GM12878 (cell line): ENCODE data around the gene ITPRIPL2. TPM values are rescaled to one million over a fixed set of nuclear protein-coding genes. Genes with fewer than 3 reads are reported as not detected.
A peak's percentile ranks its signal among the peaks of the same experiment; 100 is the strongest.

Source experiments
- ATAC-seq: fragments of 200-7000 bp; cut with Tn5 transposase; 3 replicates; pipeline ENCODE4 v1.9.1; 2020; ENCODE audit warnings: mild to moderate bottlenecking, moderate library complexity
- BruUV-seq: library from RNA; stranded (reverse); fragments of 400-500 nt; replicated peaks from 2 replicates; lab custom pipeline; 2021; lab: Mats Ljungman, UMichigan
- CTCF ChIA-PET: fragments of 300-600 bp; sonication (Branson Sonifier 250); formaldehyde crosslinking; extraction: SDS; loops from one replicate; lab custom pipeline; 2021; ENCODE audit warnings: inconsistent platforms; lab: Yijun Ruan, JAX
- POLR2A ChIA-PET: fragments of 350-600 bp; formaldehyde crosslinking; extraction: SDS; loops from one replicate; lab custom pipeline; 2021; ENCODE audit warnings: inconsistent platforms; lab: Charles Lee
- RAD21 ChIA-PET: fragments of 300-600 bp; sonication (Branson Sonifier 250); formaldehyde crosslinking; loops from one replicate; lab custom pipeline; 2023; ENCODE audit warnings: antibody characterized with exemption; ENCODE audit not compliant: unreplicated experiment; lab: Charles Lee
- SMC1A ChIA-PET: fragments of 300-600 bp; sonication (Branson Sonifier 250); formaldehyde crosslinking; loops from one replicate; lab custom pipeline; 2023; ENCODE audit not compliant: unreplicated experiment, uncharacterized antibody; lab: Charles Lee
- DNase-seq: peaks from one replicate; pipeline ENCODE4 v3.0.0-alpha.2; 2011; ENCODE audit warnings: low read depth, low spot score
- FAIRE-seq: peaks from 3 replicates; lab custom pipeline; 2011; peaks lifted over from hg19 to GRCh38; lab: Jason Lieb, UNC
- H2AFZ ChIP-seq: 2 replicates; pipeline ENCODE4 v1.6.0; 2011; ENCODE audit warnings: low read depth, low read length, control low read depth; ENCODE audit not compliant: control insufficient read depth
- H3K27ac ChIP-seq: 2 replicates; pipeline ENCODE4 v1.5.1; 2011; ENCODE audit warnings: control low read depth; ENCODE audit not compliant: control insufficient read depth, insufficient read depth
- H3K27me3 ChIP-seq, 2 experiments: replicated peaks in 1 of 2; 2 replicates each; pipeline versions ENCODE4 v1.6.0 to v1.6.1; 2011; ENCODE audit warnings: low read length in 1 of 2; ENCODE audit not compliant: control insufficient read depth in 2 of 2, insufficient read depth in 2 of 2
- H3K36me3 ChIP-seq, 2 experiments: 2 replicates each; pipeline ENCODE4 v1.5.1; 2011; ENCODE audit warnings: low read length in 1 of 2; ENCODE audit not compliant: control insufficient read depth in 2 of 2, insufficient read depth in 2 of 2
- H3K4me1 ChIP-seq: 2 replicates; pipeline ENCODE4 v1.6.1; 2011; ENCODE audit warnings: mild to moderate bottlenecking, low read length, moderate library complexity, mixed read lengths; ENCODE audit not compliant: control insufficient read depth, insufficient read depth
- H3K4me2 ChIP-seq: 2 replicates; pipeline ENCODE4 v1.6.0; 2011; ENCODE audit warnings: control low read depth; ENCODE audit not compliant: control insufficient read depth, insufficient read depth
- H3K4me3 ChIP-seq: fragments of 200-600 bp; sonication (generic); 2 replicates; pipeline ENCODE4 v1.5.1; 2016
- H3K79me2 ChIP-seq: 2 replicates; pipeline ENCODE4 v1.6.0; 2011; ENCODE audit warnings: low read length; ENCODE audit not compliant: control insufficient read depth, insufficient read depth
- H3K9ac ChIP-seq: 2 replicates; pipeline ENCODE4 v1.8.0; 2011; ENCODE audit warnings: low read length, control low read depth, mixed read lengths; ENCODE audit not compliant: control insufficient read depth, insufficient read depth
- H3K9me3 ChIP-seq: replicated peaks from 3 replicates; pipeline ENCODE4 v1.5.1; 2011; ENCODE audit warnings: mild to moderate bottlenecking, low read length; ENCODE audit not compliant: control insufficient read depth, insufficient read depth
- H4K20me1 ChIP-seq: 2 replicates; pipeline ENCODE4 v1.6.0; 2011; ENCODE audit not compliant: control insufficient read depth, insufficient read depth
- CHD1 ChIP-seq: IDR thresholded peaks from 2 replicates; pipeline ENCODE4 v1.6.1; 2012; ENCODE audit warnings: low read depth, low read length, improper control_type of control experiment
- CHD2 ChIP-seq: IDR thresholded peaks from 2 replicates; pipeline ENCODE4 v1.6.1; 2011; ENCODE audit warnings: low read depth, low read length, improper control_type of control experiment, borderline replicate concordance
- IRF4 ChIP-seq: IDR thresholded peaks from 2 replicates; pipeline ENCODE4 v1.6.1; 2011; ENCODE audit warnings: low read depth, low read length
- MYB ChIP-seq: fragments of 150-350 bp; IDR thresholded peaks from 2 replicates; pipeline ENCODE4 v1.6.1; 2014; ENCODE audit warnings: mild to moderate bottlenecking, low read depth, low read length, borderline replicate concordance
- NFYB ChIP-seq: IDR thresholded peaks from 2 replicates; pipeline ENCODE4 v1.6.1; 2011; ENCODE audit warnings: low read depth, mild to moderate bottlenecking, low read length, improper control_type of control experiment, moderate library complexity; ENCODE audit not compliant: insufficient read depth
- RB1 ChIP-seq: fragments of 450-650 bp; formaldehyde crosslinking; IDR thresholded peaks from 2 replicates; pipeline ENCODE4 v1.6.1; 2017; ENCODE audit warnings: mild to moderate bottlenecking, borderline replicate concordance
- RELA ChIP-seq: fragments of 450-650 bp; IDR thresholded peaks from 2 replicates; pipeline ENCODE4 v1.8.0; 2014; ENCODE audit warnings: borderline replicate concordance; ENCODE audit not compliant: partially characterized antibody
- TBL1XR1 ChIP-seq: IDR thresholded peaks from 2 replicates; pipeline ENCODE4 v1.6.1; 2012; ENCODE audit warnings: low read depth, low read length, improper control_type of control experiment
- TCF12 ChIP-seq: IDR thresholded peaks from 2 replicates; pipeline ENCODE4 v1.6.1; 2011; ENCODE audit warnings: low read depth, mild to moderate bottlenecking, low read length
- TCF7 ChIP-seq: IDR thresholded peaks from 2 replicates; pipeline ENCODE4 v1.6.1; 2014; ENCODE audit warnings: antibody characterized with exemption, borderline replicate concordance
- USF2 ChIP-seq: IDR thresholded peaks from 2 replicates; pipeline ENCODE4 v1.6.1; 2011; ENCODE audit warnings: low read depth, low read length, improper control_type of control experiment, borderline replicate concordance
- ZNF687 ChIP-seq: fragments of 450-650 bp; IDR thresholded peaks from 2 replicates; pipeline ENCODE4 v1.6.1; 2017; ENCODE audit warnings: mild to moderate bottlenecking, moderate library complexity
- WGBS: methylation state at CpG from one replicate; pipeline ENCODE4 v1.1.6; 2016; ENCODE audit warnings: low lambda C conversion rate; ENCODE audit not compliant: insufficient replicate concordance, insufficient coverage; ENCODE audit errors: missing lambda C conversion rate; 5-methylcytosine and 5-hydroxymethylcytosine counted together
- in situ Hi-C: fragments of 300-500 bp; cut with MboI; formaldehyde crosslinking; loops from 9 replicates; pipeline ENCODE4 v1.14.3; 2018; ENCODE audit warnings: mixed read lengths
- intact Hi-C: fragments of 100-400 bp; cut with micrococcal nuclease; formaldehyde crosslinking; loops from one replicate; pipeline ENCODE4 v1.14.2; 2022; ENCODE audit not compliant: unreplicated experiment
- polyA plus RNA-seq, 11 experiments: library from polyadenylated mRNA; depleted of rRNA in 4 of 11; unstranded in 6 of 11; stranded (reverse) in 5 of 11; fragments of >200 nt; fragmentation: Nextera tagmentation in 4 of 11; fragmentation: Illumina TruSeq in 1 of 11; extraction: Ambion mirVana in 4 of 11; extraction: Trizol in 1 of 11; gene quantifications; 1 replicate in 1 of 11; 2 replicates in 10 of 11; pipeline versions ENCODE4 v1.2.1 to v1.2.3, GENCODE V29; 2011 to 2016; ENCODE audit warnings: inconsistent platforms in 2 of 11, missing spikeins in 2 of 11, low read depth in 1 of 11
- total RNA-seq, 4 experiments: library from RNA; depleted of rRNA in 3 of 4; stranded (reverse); fragments of >200 nt in 3 of 4; fragmentation: Illumina TruSeq in 1 of 4; extraction: Trizol in 1 of 4; gene quantifications; 2 replicates each; pipeline versions ENCODE4 v1.2.1 to v1.2.3, GENCODE V29; 2013 to 2021
- TF ChIP-seq, protein P1 (sequence below): fragments of 450-650 bp; IDR thresholded peaks from 2 replicates; pipeline ENCODE4 v1.6.1; 2017; ENCODE audit warnings: low read depth, mild to moderate bottlenecking, moderate library complexity

ITPRIPL2 gene
- total and polyA plus RNA-seq, 10 of the 15 experiments (the other 5 are each of a cell fraction or from before 2014, with no cell fraction given): 0.48 to 14.3 (median 3.5) TPM

GRCh38 chr16:19086322-19087199 is 27.2 kb upstream of the ITPRIPL2 start:
- BruUV-seq: no TSS peak
- ChIA-PET CTCF (interaction anchor here (0.6 to 5.6 kb wide), 40 partner anchors 7 to 462 kb away, joined by 3 to 80 read pairs (median 4); partner anchors contain the start of genes CLEC19A and COQ7), SMC1A (interaction anchor here (0.6 to 4.2 kb wide), 25 partner anchors 9 to 419 kb away, joined by 3 to 59 read pairs (median 4); no protein-coding TSS in a partner anchor), POLR2A (interaction anchor here (0.6 to 1.1 kb wide), 3 partner anchors 8 to 416 kb away, joined by 3 to 5 read pairs (median 3); no protein-coding TSS in a partner anchor), RAD21 (interaction anchor here (0.8 to 4.1 kb wide), 11 partner anchors 9 to 416 kb away, joined by 3 to 35 read pairs (median 4); no protein-coding TSS in a partner anchor)
- Histone ChIP-seq H4K20me1 (no peaks in the 10 kb centered on the region), H3K4me1 (peaks cover 3% of the 10 kb centered on the region; the same call in 1 of the 2 replicates), H3K9ac (peak overlapping the region; percentile 46; the same call in 1 of the 2 replicates), H3K36me3 (no peaks in the 10 kb centered on the region), H3K79me2 (no peaks in the 10 kb centered on the region), H3K4me2 (peak overlapping the region; percentile 89), H3K27me3 (no peaks in the 10 kb centered on the region), H3K27ac (no peak overlapping the region), H3K4me3 (peak overlapping the region; percentile 64; the same call in 1 of the 2 replicates), H2AFZ (peak overlapping the region; percentile 83), H3K9me3 (no peaks in the 10 kb centered on the region; the same call in 2 of the 3 replicates)
- no peak for FAIRE-seq
- ATAC-seq: peak; percentile 100
- peak; percentile 20 for DNase-seq
- intact Hi-C loops (loop anchor here (1.0 to 5.0 kb wide), 5 partner anchors 41 to 416 kb away; no protein-coding TSS in a partner anchor), in situ Hi-C loops (loop anchor here (5.0 kb wide), 1 partner anchor 291 kb away; no protein-coding TSS in a partner anchor)
- WGBS: 6% methylated on average over 52 of the region's 52 CpGs
- TF ChIP-seq NFYB: no peak
- no peak for TF ChIP-seq TBL1XR1
- TF ChIP-seq USF2: no peak
- TF ChIP-seq CHD1: no peak
- TF ChIP-seq MYB: no peak
- no peak for TF ChIP-seq TCF12
- TF ChIP-seq RELA: no peak
- TF ChIP-seq ZNF687: no peak
- TF ChIP-seq, protein P1, sequence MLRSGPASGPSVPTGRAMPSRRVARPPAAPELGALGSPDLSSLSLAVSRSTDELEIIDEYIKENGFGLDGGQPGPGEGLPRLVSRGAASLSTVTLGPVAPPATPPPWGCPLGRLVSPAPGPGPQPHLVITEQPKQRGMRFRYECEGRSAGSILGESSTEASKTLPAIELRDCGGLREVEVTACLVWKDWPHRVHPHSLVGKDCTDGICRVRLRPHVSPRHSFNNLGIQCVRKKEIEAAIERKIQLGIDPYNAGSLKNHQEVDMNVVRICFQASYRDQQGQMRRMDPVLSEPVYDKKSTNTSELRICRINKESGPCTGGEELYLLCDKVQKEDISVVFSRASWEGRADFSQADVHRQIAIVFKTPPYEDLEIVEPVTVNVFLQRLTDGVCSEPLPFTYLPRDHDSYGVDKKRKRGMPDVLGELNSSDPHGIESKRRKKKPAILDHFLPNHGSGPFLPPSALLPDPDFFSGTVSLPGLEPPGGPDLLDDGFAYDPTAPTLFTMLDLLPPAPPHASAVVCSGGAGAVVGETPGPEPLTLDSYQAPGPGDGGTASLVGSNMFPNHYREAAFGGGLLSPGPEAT: no peak
- TF ChIP-seq RB1: peak; percentile 81; the same call in 1 of the 2 replicates
- no peak for TF ChIP-seq IRF4
- no peak for TF ChIP-seq TCF7
- TF ChIP-seq CHD2: 0 out of 2 replicates have a peak, but pooled peaks have one; percentile 39
